ENCODE results near the gene PROX2.

Gene PROX2, protein sequence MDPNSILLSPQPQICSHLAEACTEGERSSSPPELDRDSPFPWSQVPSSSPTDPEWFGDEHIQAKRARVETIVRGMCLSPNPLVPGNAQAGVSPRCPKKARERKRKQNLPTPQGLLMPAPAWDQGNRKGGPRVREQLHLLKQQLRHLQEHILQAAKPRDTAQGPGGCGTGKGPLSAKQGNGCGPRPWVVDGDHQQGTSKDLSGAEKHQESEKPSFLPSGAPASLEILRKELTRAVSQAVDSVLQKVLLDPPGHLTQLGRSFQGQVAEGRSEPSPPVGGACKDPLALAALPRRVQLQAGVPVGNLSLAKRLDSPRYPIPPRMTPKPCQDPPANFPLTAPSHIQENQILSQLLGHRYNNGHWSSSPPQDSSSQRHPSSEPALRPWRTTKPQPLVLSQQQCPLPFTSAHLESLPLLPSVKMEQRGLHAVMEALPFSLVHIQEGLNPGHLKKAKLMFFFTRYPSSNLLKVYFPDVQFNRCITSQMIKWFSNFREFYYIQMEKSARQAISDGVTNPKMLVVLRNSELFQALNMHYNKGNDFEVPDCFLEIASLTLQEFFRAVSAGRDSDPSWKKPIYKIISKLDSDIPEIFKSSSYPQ

GRCh38 chr14:74875941-74876913, at the start of gene PROX2:
Gene PROX2 (minus strand): TSS chr14:74876145. CDS start chr14:74863834, 12,311 bp downstream.
- in situ Hi-C loops (cut with HindIII; ENCODE audit: low pct_unique_long_range_greater_than_20kb, low sequenced_read_pairs): no loop called here
- no peak for TF ChIP-seq JUND (IDR thresholded peaks at IDR 0.05; ENCODE audit: low read depth)

GRCh38 chr14:74924061-74924460, 48.1 kb upstream of the PROX2 start:
- DNase-seq (ENCODE audit: low read depth in 1 of 2, low spot score in 1 of 2): no peak
- TF ChIP-seq JUND (IDR thresholded peaks at IDR 0.05; ENCODE audit: low read depth): no peak
- in situ Hi-C loops (cut with HindIII; ENCODE audit: low pct_unique_long_range_greater_than_20kb, low sequenced_read_pairs): no loop called here

More at GRCh38 chr14:74875941-74876913, at the start of gene PROX2:
- no peak for DNase-seq (ENCODE audit: low read depth in 1 of 2, low spot score in 1 of 2)

DNA sequence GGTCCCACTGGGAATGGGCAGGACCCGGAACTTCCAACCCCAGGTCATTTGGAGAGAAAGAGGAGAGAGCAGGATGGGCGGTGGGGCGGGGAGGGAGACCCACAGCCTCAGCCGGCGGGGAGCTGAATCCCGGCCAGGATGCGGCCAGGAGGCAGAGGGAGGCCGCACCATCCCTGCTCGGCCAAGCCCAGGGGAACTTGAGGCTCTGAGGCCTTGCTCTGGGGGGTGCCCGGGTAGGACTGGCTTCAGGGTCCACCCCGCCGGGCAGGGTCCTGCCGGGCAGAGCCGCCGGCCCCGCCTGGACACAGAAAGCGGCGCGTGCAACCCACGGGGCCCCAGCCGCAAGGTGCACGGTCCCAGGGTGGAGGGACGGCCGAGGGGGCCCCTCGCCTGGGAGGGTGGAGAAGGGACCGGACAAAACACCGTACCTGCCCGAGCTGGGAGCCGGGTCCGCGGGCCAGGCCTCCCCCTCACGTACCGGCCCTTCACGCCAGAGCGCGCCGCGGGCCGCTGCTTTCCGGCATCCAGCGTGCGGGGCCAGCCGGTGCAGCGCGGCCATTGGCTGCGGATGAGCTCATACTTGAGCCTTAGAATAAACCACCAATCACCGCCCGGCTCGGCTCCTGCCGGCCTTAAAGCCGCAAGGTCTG, 46.9 kb upstream of the PROX2 start, which contains the start of gene RPS6KL1:
RPS6KL1 (minus strand) TSS at position 509 of the 650 bp plus-strand sequence. CDS start 1,719 bp downstream, outside the sequence.
- TF ChIP-seq JUND (IDR thresholded peaks at IDR 0.05; ENCODE audit: low read depth): no peak
- DNase-seq (ENCODE audit: low read depth in 1 of 2, low spot score in 1 of 2): peak; percentile 87 to 100
- in situ Hi-C loops (cut with HindIII; ENCODE audit: low pct_unique_long_range_greater_than_20kb, low sequenced_read_pairs): no loop called here

GRCh38 chr14:74921987-74922751, 46.2 kb upstream of the PROX2 start:
- TF ChIP-seq JUND (IDR thresholded peaks at IDR 0.05; ENCODE audit: low read depth): no peak
- no peak for DNase-seq (ENCODE audit: low read depth in 1 of 2, low spot score in 1 of 2)
- in situ Hi-C loops (cut with HindIII; ENCODE audit: low pct_unique_long_range_greater_than_20kb, low sequenced_read_pairs): no loop called here

DNA sequence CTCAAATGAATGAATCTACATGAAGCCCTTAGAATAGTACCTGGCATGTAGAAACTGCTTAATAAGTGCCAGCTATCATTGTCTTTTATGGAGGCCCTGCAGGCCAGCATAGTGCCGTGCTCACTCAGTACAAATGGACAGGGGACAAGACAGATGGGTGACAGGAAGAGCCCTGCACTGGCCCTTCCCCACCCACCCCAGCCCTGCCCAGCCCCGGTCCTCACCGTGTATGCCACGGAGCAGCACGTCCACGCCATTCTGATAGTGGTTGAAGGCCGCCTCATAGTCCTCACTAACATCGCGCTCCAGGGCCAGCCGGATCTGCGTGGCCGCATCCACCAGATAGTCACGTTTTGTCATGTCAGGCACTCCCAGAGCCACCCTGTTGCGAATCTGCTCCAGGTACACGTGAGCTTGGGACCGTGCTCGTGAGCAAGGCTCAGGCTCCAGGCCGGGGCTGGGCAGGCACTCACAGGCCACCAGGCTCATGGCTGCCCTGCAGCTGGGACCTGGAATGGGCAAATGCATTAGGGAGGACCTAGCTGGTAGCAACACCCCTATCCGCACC, 45.2 kb upstream of the PROX2 start:
- in situ Hi-C loops (cut with HindIII; ENCODE audit: low pct_unique_long_range_greater_than_20kb, low sequenced_read_pairs): no loop called here
- no peak for TF ChIP-seq JUND (IDR thresholded peaks at IDR 0.05; ENCODE audit: low read depth)
- DNase-seq (ENCODE audit: low read depth in 1 of 2, low spot score in 1 of 2): no peak

GRCh38 chr14:74920281-74920680, 44.3 kb upstream of the PROX2 start:
- in situ Hi-C loops (cut with HindIII; ENCODE audit: low pct_unique_long_range_greater_than_20kb, low sequenced_read_pairs): no loop called here
- no peak for TF ChIP-seq JUND (IDR thresholded peaks at IDR 0.05; ENCODE audit: low read depth)
- DNase-seq (ENCODE audit: low read depth in 1 of 2, low spot score in 1 of 2): no peak

DNA sequence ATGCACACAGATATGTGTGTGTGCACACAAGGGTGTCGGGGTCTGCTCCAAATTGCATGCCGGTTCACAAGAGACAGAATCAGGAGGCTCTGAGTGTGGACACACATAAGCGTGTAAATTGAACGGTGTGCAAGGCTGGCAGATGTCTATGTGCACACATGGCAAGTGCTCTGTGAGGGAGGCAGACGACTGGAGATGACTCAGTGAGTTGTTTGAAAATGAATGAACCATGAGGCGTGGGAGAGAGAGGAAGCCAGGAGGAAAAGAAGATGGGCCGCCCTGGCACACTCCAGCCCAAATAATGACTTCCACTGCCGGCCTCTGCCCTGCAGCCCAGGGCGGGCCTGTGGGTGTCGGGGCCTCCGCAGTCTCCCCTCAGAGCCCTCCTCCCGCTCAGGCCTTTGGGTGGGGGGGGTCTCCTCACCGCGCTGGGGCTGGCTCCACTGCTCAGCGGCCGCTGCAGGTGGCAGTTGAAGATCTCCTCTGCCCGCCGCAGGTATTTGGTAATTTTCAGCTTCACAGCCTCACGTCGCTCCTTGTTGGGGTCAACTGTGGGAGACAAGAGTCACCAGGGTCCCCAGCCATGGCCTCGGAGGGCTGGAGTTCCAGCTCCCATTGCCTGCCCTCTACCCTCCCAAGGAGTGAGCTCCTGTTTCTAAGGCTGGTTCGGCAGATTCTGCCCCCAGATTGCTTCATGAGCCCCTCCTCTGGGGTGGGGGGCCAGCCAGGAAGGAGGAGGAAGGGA, 43.6 kb upstream of the PROX2 start:
- DNase-seq (ENCODE audit: low read depth in 1 of 2, low spot score in 1 of 2): no peak
- in situ Hi-C loops (cut with HindIII; ENCODE audit: low pct_unique_long_range_greater_than_20kb, low sequenced_read_pairs): no loop called here
- no peak for TF ChIP-seq JUND (IDR thresholded peaks at IDR 0.05; ENCODE audit: low read depth)

DNA sequence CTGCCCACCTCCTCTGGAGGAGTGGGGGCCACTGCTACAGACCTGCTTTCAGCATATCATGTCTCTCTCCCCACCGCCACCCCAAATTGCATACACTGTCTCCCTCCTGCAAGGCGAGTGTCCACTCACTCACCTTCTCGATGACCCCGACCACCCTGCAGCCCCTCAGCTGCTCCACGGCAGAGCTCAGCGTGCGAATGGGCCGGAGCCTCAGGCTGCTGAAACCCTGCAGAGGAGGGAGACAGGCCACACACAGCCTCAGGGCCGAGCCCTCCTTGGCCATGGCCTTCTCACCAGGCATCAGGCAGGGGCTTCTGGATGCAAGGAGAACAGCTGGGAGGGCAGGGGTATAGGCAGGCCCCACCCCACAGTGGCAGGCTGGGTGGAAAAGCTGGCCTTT, 42.4 kb upstream of the PROX2 start:
- TF ChIP-seq JUND (IDR thresholded peaks at IDR 0.05; ENCODE audit: low read depth): no peak
- no peak for DNase-seq (ENCODE audit: low read depth in 1 of 2, low spot score in 1 of 2)
- in situ Hi-C loops (cut with HindIII; ENCODE audit: low pct_unique_long_range_greater_than_20kb, low sequenced_read_pairs): no loop called here

DNA sequence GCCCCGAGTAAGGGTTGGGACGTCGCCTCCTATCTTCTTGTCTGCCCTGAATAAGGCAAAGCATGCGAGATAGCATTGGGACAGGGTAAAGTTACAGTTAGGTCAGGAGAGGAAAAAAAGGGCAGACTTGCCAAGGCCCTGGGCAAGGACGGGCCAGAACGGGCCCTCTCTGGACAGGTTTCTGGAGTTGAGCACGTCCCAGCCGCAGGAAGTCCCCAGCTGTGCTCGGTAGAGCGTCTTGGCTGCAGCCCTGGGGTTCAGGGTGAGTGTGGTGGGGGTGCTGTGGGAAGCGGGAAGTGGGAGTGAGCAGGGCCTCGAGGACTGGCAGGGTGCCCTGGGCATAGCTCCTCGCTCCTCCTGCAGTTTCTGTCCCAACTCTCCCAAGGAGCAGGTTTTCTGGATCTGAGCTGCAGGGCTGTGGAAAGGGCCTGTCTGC, 41.7 kb upstream of the PROX2 start:
- in situ Hi-C loops (cut with HindIII; ENCODE audit: low pct_unique_long_range_greater_than_20kb, low sequenced_read_pairs): no loop called here
- TF ChIP-seq JUND (IDR thresholded peaks at IDR 0.05; ENCODE audit: low read depth): no peak
- DNase-seq (ENCODE audit: low read depth in 1 of 2, low spot score in 1 of 2): no peak

DNA sequence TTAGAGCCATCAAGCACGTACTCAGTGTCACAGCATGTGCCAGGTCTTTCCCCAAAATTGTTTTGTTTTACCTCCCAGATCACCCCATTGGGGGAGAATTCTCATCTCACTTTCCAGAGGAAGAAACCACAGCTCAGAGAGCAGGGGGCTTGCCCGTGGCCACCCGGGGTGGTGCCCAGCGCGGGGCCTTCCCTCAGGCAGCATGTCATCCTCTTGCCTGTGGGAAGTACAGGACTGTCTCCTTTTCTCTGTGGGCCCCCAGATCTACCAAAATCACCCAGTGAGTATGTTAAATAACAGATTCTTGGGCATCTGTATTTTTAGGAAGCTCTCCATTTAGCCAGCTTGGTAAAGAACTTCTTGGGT, 41.2 kb upstream of the PROX2 start:
- in situ Hi-C loops (cut with HindIII; ENCODE audit: low pct_unique_long_range_greater_than_20kb, low sequenced_read_pairs): no loop called here
- TF ChIP-seq JUND (IDR thresholded peaks at IDR 0.05; ENCODE audit: low read depth): no peak
- no peak for DNase-seq (ENCODE audit: low read depth in 1 of 2, low spot score in 1 of 2)

Data from T47D (cell line).